K562 (cell line): Measurements from ENCODE around the gene CHCHD5. TPM values are rescaled to one million over a fixed set of nuclear protein-coding genes. Genes with fewer than 3 reads are reported as not detected.

Experiments used
- ATAC-seq: fragments of 200-7000 bp; cut with Tn5 transposase; 3 replicates; pipeline ENCODE4 v1.9.1; 2020; ENCODE audit warnings: moderate library complexity
- BruUV-seq: library from RNA; stranded (reverse); fragments of 400-500 nt; replicated peaks from 2 replicates; lab custom pipeline; 2021; lab: Mats Ljungman, UMichigan
- CTCF ChIA-PET: fragments of 300-600 bp; formaldehyde crosslinking; extraction: SDS; loops from one replicate; lab custom pipeline; 2021; ENCODE audit warnings: low intra/inter-chr PET ratio; lab: Yijun Ruan, JAX
- POLR2A ChIA-PET: fragments of 300-600, 350-650 bp; sonication (Branson Sonifier 250); formaldehyde crosslinking; extraction: SDS; loops from one replicate; lab custom pipeline; 2021; ENCODE audit warnings: antibody characterized with exemption, inconsistent platforms; lab: Yijun Ruan, JAX
- DNase-seq, 4 experiments: peaks; one replicate each; pipeline versions ENCODE4 v3.0.0 to v3.0.0-alpha.2; 2011 to 2018; ENCODE audit warnings: low spot score in 3 of 4, mixed read lengths in 3 of 4; ENCODE audit errors: extremely low read depth in 1 of 4
- FAIRE-seq: peaks from 2 replicates; lab custom pipeline; 2011; peaks lifted over from hg19 to GRCh38; lab: Jason Lieb, UNC
- H2AFZ ChIP-seq: 2 replicates; pipeline ENCODE4 v1.6.0; 2011; ENCODE audit warnings: low read depth, low read length, control low read depth, inconsistent platforms
- H3K27ac ChIP-seq: fragments of 200-600 bp; 3 replicates; pipeline ENCODE4 v1.8.0; 2011; ENCODE audit warnings: low read depth, mild to moderate bottlenecking, control low read depth, inconsistent platforms, low read length, moderate library complexity, mixed read lengths; ENCODE audit errors: extremely low read depth
- H3K27me3 ChIP-seq, 2 experiments: fragments of 300-600 bp in 1 of 2; 2 replicates in 1 of 2; 3 replicates in 1 of 2; pipeline versions ENCODE4 v1.6.0 to v1.8.0; 2011; ENCODE audit warnings: inconsistent platforms in 2 of 2, low read length in 2 of 2, mild to moderate bottlenecking in 1 of 2, mixed read lengths in 1 of 2, moderate library complexity in 1 of 2; ENCODE audit not compliant: control insufficient read depth in 2 of 2, insufficient read depth in 2 of 2
- H3K36me3 ChIP-seq: fragments of 300-600 bp; 3 replicates; pipeline ENCODE4 v1.8.0; 2011; ENCODE audit warnings: mild to moderate bottlenecking, low read length, inconsistent platforms; ENCODE audit not compliant: control insufficient read depth, insufficient read depth
- H3K4me1 ChIP-seq, 2 experiments: fragments of 200-600 bp in 1 of 2; replicated peaks in 1 of 2; 2 replicates in 1 of 2; 3 replicates in 1 of 2; pipeline versions ENCODE4 v1.5.1 to v1.8.0; 2011; ENCODE audit warnings: inconsistent platforms in 2 of 2, low read length in 2 of 2, mild to moderate bottlenecking in 1 of 2, mixed read lengths in 1 of 2, moderate library complexity in 1 of 2; ENCODE audit not compliant: control insufficient read depth in 2 of 2, insufficient read depth in 2 of 2
- H3K4me2 ChIP-seq: 2 replicates; pipeline ENCODE4 v1.6.1; 2011; ENCODE audit warnings: low read length, control low read depth, inconsistent platforms, mixed read lengths; ENCODE audit not compliant: insufficient read depth
- H3K4me3 ChIP-seq: fragments of 200-600 bp; sonication (generic), shearing (Covaris generic); 2 replicates; pipeline ENCODE4 v1.5.1; 2016; ENCODE audit warnings: control low read depth, inconsistent platforms
- H3K79me2 ChIP-seq: fragments of 200-600 bp; 3 replicates; pipeline ENCODE4 v1.8.0; 2011; ENCODE audit warnings: low read length, inconsistent platforms; ENCODE audit not compliant: control insufficient read depth, insufficient read depth
- H3K9ac ChIP-seq, 2 experiments: 2 replicates each; pipeline versions ENCODE4 v1.6.0 to v1.6.1; 2011; ENCODE audit warnings: low read depth in 2 of 2, low read length in 2 of 2, control low read depth in 1 of 2, inconsistent platforms in 1 of 2, mild to moderate bottlenecking in 1 of 2, mixed read lengths in 1 of 2; ENCODE audit not compliant: insufficient read depth in 1 of 2
- H3K9me1 ChIP-seq: one replicate; pipeline ENCODE4 v1.6.0; 2011; ENCODE audit warnings: inconsistent platforms, mild to moderate bottlenecking, low read length, moderate library complexity; ENCODE audit not compliant: control insufficient read depth, insufficient read depth
- H3K9me3 ChIP-seq: replicated peaks from 2 replicates; pipeline ENCODE4 v1.5.1; 2011; ENCODE audit warnings: low read depth, low read length, inconsistent platforms; ENCODE audit not compliant: control insufficient read depth, insufficient read depth
- H4K20me1 ChIP-seq: replicated peaks from 2 replicates; pipeline ENCODE4 v1.6.1; 2011; ENCODE audit warnings: low read length, inconsistent platforms, mixed read lengths; ENCODE audit not compliant: control insufficient read depth, insufficient read depth
- BRD9 ChIP-seq: fragments of 450-650 bp; IDR thresholded peaks from 2 replicates; pipeline ENCODE4 v1.6.1; 2018; ENCODE audit warnings: low read depth; ENCODE audit not compliant: partially characterized antibody
- HDAC3 ChIP-seq: fragments of 450-650 bp; IDR thresholded peaks from 2 replicates; pipeline ENCODE4 v1.6.1; 2018; ENCODE audit warnings: borderline replicate concordance, mild to moderate bottlenecking, moderate library complexity; ENCODE audit not compliant: partially characterized antibody
- HDAC6 ChIP-seq: IDR thresholded peaks from 2 replicates; pipeline ENCODE4 v1.6.1; 2012; ENCODE audit warnings: low read depth, mild to moderate bottlenecking, control low read depth, inconsistent platforms, low read length, moderate library complexity
- ILF3 ChIP-seq: fragments of 450-650 bp; IDR thresholded peaks from 2 replicates; pipeline ENCODE4 v1.6.1; 2018; ENCODE audit warnings: antibody characterized with exemption, mild to moderate bottlenecking, moderate library complexity, borderline replicate concordance
- KAT8 ChIP-seq: fragments of 450-650 bp; IDR thresholded peaks from 2 replicates; pipeline ENCODE4 v1.6.1; 2016; ENCODE audit warnings: low read depth, mild to moderate bottlenecking
- NR2F6 ChIP-seq: fragments of 450-650 bp; formaldehyde crosslinking; IDR thresholded peaks from 2 replicates; pipeline ENCODE4 v1.4.0; 2020; ENCODE audit warnings: mild to moderate bottlenecking
- RFX7 ChIP-seq: fragments of 250-450 bp; sonication (Bioruptor Pico); IDR thresholded peaks from 2 replicates; pipeline ENCODE4 v1.5.1; 2021; ENCODE audit warnings: mild to moderate bottlenecking
- RUNX1 ChIP-seq: sonication (generic); IDR thresholded peaks from 2 replicates; pipeline ENCODE4 v1.6.1; 2016; ENCODE audit warnings: antibody characterized with exemption, low read depth
- ZKSCAN3 ChIP-seq: fragments of 250-450 bp; sonication (Bioruptor Pico); IDR thresholded peaks from 2 replicates; pipeline ENCODE4 v1.4.0; 2020
- ZNF280A ChIP-seq: fragments of 450-650 bp; IDR thresholded peaks from 2 replicates; pipeline ENCODE4 v1.6.1; 2018; ENCODE audit warnings: mild to moderate bottlenecking, low read depth; ENCODE audit not compliant: partially characterized antibody
- ZNF324 ChIP-seq: fragments of 250-450 bp; sonication (Bioruptor Pico); IDR thresholded peaks from 2 replicates; pipeline ENCODE4 v1.4.0; 2020; ENCODE audit warnings: mild to moderate bottlenecking
- ZNF584 ChIP-seq: fragments of 200-800 bp; sonication (Bioruptor generic); IDR thresholded peaks from 2 replicates; pipeline ENCODE4 v1.6.1; 2016; ENCODE audit warnings: low read depth, mild to moderate bottlenecking, missing genetic modification characterization, missing compliant biosample characterization
- WGBS: fragments of 100-300 bp; shearing (Covaris generic); methylation state at CpG from one replicate; pipeline ENCODE4 v1.1.6; 2016; ENCODE audit warnings: low coverage, mixed read lengths; ENCODE audit not compliant: insufficient coverage; ENCODE audit errors: missing lambda C conversion rate; 5-methylcytosine and 5-hydroxymethylcytosine counted together
- in situ Hi-C: fragments of 300-500 bp; cut with MboI; formaldehyde crosslinking; loops from 4 replicates; pipeline ENCODE4 v1.15.0; 2018; ENCODE audit warnings: inconsistent platforms, mixed read lengths
- intact Hi-C: fragments of 100-400 bp; cut with micrococcal nuclease; formaldehyde crosslinking; loops from 2 replicates; pipeline ENCODE4 v1.14.2; 2022
- polyA plus RNA-seq, 8 experiments: library from polyadenylated mRNA; depleted of rRNA in 4 of 8; stranded (reverse) in 5 of 8; unstranded in 3 of 8; fragments of >200 nt; fragmentation: Nextera tagmentation in 2 of 8; fragmentation: Illumina TruSeq in 1 of 8; extraction: Ambion mirVana in 2 of 8; extraction: Trizol in 1 of 8; gene quantifications; 2 replicates each; pipeline versions ENCODE4 v1.2.1 to v1.2.3, GENCODE V29; 2011 to 2014; ENCODE audit warnings: inconsistent platforms in 1 of 8, missing spikeins in 1 of 8
- total RNA-seq, 7 experiments: library from RNA; depleted of rRNA in 6 of 7; stranded (reverse); fragments of >200 nt in 6 of 7; fragmentation: Illumina TruSeq in 2 of 7; extraction: Trizol in 2 of 7; gene quantifications; 2 replicates each; pipeline versions ENCODE4 v1.2.1 to v1.2.3, GENCODE V29; 2011 to 2021; ENCODE audit warnings: low replicate concordance in 1 of 7
- TF ChIP-seq, protein P1 (sequence below): fragments of 250-450 bp; sonication (Bioruptor Pico); IDR thresholded peaks from 2 replicates; pipeline ENCODE4 v1.4.0; 2020; ENCODE audit warnings: mild to moderate bottlenecking, moderate library complexity, borderline replicate concordance
- TF ChIP-seq, protein P2 (sequence below): fragments of 450-650 bp; IDR thresholded peaks from 2 replicates; pipeline ENCODE4 v1.6.1; 2016; ENCODE audit warnings: antibody characterized with exemption
- TF ChIP-seq, protein P3 (sequence below): sonication (generic); formaldehyde crosslinking; IDR thresholded peaks from 2 replicates; pipeline ENCODE4 v1.9.0; 2022; ENCODE audit warnings: mild to moderate bottlenecking, missing genetic modification reagents

CHCHD5 gene
- total and polyA plus RNA-seq, 9 of the 15 experiments (the other 6 are each of a cell fraction or from before 2014, with no cell fraction given), result 7.4 to 79.3 (median 33.4) TPM

GRCh38 chr2:112584891-112585250 lies 462 bp downstream of the CHCHD5 start:
- no peak for ATAC-seq
- no peak for DNase-seq
- peaks cover 24% of the 10 kb centered on the region; the same call in 2 of the 3 replicates for H3K36me3 ChIP-seq
- H3K79me2 ChIP-seq, result peaks cover 24% of the 10 kb centered on the region
- H3K27ac ChIP-seq, result peak overlapping the region; percentile 96
- no peaks in the 10 kb centered on the region for H4K20me1 ChIP-seq
- ChIA-PET CTCF (interaction anchor here (0.7 to 1.6 kb wide), 3 partner anchors 107 to 374 kb away, joined by 3 to 5 read pairs (median 5); no protein-coding TSS in a partner anchor), POLR2A (interaction anchor here (0.5 to 1.3 kb wide), 10 partner anchors 8 to 334 kb away, joined by 3 to 5 read pairs (median 3); partner anchors contain the start of gene SLC20A1)
- H3K9ac ChIP-seq, result peak overlapping the region; percentile 92
- no peaks in the 10 kb centered on the region for H3K27me3 ChIP-seq
- H3K9me1 ChIP-seq, result no peaks in the 10 kb centered on the region
- in situ Hi-C loops (loop anchor here (10.0 kb wide), 2 partner anchors 460 to 680 kb away; no protein-coding TSS in a partner anchor), intact Hi-C loops (loop anchor here (1.0 to 5.0 kb wide), 5 partner anchors 43 to 698 kb away; partner anchors contain the start of genes POLR1B and ZC3H6)
- no peaks in the 10 kb centered on the region for H3K9me3 ChIP-seq
- H2AFZ ChIP-seq, result peak overlapping the region; percentile 98
- WGBS, result 27% methylated on average over 3 of the region's 3 CpGs
- H3K4me3 ChIP-seq, result peak overlapping the region; percentile 65
- no peak for FAIRE-seq
- H3K4me1 ChIP-seq, result peaks cover 16 to 19% of the 10 kb centered on the region in 2 experiments; a peak in 4 of 5 replicates
- BruUV-seq, result TSS peak; percentile 62
- peak overlapping the region; percentile 98 for H3K4me2 ChIP-seq
- TF ChIP-seq RUNX1 (no peak), ZNF324 (no peak), ZNF584 (CRISPR knock-in tag) (0 out of 2 replicates have a peak, but pooled peaks have one; percentile 7), ILF3 (no peak), HDAC3 (no peak), ZKSCAN3 (no peak), ZNF280A (no peak), BRD9 (peak; percentile 44), KAT8 (no peak), HDAC6 (no peak), NR2F6 (CRISPR knock-in tag) (no peak), RFX7 (CRISPR knock-in tag) (no peak)
- TF ChIP-seq, protein P1, sequence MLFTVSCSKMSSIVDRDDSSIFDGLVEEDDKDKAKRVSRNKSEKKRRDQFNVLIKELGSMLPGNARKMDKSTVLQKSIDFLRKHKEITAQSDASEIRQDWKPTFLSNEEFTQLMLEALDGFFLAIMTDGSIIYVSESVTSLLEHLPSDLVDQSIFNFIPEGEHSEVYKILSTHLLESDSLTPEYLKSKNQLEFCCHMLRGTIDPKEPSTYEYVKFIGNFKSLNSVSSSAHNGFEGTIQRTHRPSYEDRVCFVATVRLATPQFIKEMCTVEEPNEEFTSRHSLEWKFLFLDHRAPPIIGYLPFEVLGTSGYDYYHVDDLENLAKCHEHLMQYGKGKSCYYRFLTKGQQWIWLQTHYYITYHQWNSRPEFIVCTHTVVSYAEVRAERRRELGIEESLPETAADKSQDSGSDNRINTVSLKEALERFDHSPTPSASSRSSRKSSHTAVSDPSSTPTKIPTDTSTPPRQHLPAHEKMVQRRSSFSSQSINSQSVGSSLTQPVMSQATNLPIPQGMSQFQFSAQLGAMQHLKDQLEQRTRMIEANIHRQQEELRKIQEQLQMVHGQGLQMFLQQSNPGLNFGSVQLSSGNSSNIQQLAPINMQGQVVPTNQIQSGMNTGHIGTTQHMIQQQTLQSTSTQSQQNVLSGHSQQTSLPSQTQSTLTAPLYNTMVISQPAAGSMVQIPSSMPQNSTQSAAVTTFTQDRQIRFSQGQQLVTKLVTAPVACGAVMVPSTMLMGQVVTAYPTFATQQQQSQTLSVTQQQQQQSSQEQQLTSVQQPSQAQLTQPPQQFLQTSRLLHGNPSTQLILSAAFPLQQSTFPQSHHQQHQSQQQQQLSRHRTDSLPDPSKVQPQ (CRISPR knock-in tag), result 0 out of 2 replicates have a peak, but pooled peaks have one; percentile 18
- TF ChIP-seq, protein P2, sequence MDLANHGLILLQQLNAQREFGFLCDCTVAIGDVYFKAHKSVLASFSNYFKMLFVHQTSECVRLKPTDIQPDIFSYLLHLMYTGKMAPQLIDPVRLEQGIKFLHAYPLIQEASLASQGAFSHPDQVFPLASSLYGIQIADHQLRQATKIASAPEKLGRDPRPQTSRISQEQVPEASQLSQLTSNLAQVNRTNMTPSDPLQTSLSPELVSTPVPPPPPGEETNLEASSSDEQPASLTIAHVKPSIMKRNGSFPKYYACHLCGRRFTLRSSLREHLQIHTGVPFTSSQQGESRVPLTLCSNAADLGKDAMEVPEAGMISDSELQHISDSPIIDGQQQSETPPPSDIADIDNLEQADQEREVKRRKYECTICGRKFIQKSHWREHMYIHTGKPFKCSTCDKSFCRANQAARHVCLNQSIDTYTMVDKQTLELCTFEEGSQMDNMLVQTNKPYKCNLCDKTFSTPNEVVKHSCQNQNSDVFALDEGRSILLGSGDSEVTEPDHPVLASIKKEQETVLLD, result 0 out of 2 replicates have a peak, but pooled peaks have one; percentile 25
- TF ChIP-seq, protein P3, sequence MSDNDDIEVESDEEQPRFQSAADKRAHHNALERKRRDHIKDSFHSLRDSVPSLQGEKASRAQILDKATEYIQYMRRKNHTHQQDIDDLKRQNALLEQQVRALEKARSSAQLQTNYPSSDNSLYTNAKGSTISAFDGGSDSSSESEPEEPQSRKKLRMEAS (CRISPR knock-in tag), result no peak
